NCI-H187 treated with DMSO at 0.1 percent for 48 hours (cell line): ENCODE results near the gene MYO3A.
"Not testable (repeated sequence)": the region's sequence is repeated elsewhere in the genome, so short reads cannot be mapped to it uniquely, and the experiment has no call there.

Experiments used
- DNase-seq: peaks from one replicate; lab custom pipeline; 2025; lab: John Stamatoyannopoulos, UW

MYO3A gene

DNA sequence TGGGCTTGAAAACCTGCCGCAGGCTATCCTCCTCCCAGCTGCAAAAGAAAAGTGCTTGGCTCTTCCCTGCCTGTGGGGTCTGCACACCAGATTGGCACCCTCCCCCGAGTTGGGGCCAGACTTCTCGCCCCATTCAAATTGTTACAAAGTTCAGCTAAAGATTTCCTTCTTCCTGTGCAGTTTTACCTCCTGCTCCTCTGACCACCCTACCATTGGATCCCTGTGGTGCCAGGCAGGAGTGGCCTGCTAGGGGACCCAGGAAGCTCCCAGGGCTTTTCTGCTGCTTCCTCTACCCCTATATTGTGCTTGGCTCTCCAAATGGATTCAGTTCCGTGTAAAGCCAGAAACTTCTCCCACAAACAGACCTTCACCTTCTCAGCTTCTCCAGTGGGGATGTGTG, 147.4 kb downstream of the MYO3A start:
- DNase-seq: no peak

DNA sequence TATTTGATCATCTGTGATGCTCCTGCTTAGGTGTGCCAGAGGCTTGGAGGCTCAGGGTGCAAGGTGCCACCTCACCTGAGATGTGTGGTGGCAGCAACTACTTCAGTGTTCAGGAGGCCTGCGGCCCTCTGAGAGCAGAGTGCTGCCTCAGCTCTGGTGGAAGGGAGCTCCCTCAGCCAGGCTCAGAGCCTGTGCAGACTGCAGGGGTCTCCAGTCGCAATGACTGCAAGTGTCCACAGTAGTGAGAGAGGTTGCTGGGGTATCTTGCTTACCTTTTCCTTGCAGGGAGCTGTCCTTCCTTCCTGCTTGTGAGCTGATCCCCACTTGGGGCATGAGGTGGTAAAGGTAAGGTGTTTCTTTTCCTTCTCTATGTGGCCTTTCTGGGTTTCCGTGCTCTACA, 151.5 kb downstream of the MYO3A start:
- DNase-seq: no peak

DNA sequence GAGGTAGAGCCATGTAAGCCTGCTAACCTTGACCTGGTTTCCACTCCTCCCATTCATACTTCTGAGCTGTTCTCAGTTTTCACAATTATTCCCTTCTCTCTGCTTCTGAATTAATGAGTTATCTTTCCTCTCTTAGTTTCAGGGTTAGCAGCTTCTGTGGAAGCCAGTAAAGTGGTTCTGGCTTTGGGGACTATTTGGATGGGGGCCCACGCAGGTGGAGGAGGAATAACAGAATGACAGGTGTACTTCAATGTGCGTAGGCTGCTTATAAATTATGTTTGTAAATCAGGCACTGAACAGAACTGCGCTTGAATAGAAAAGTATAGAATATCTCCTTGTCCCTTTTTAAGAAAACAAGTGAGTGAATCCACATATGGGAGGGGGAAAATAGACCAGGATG, 153.6 kb downstream of the MYO3A start:
- DNase-seq: no peak

DNA sequence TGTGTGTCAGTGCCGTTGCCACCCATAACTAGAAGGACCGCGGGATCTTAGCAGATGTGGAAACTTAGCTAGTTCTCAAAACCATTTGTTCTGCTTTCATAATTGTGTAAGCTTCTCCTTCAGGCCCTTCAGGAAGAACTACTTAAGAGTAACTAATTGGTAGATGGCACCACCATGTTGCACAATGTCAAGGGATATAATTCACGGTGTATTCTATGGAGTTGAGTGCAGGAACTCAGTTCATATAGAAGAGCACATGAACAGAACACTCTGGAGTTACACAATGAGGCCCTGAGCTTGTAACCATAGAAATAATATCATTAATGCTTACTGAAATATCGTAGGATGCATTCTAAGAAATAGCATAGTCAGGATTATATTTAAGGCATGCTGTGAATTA, 156.0 kb downstream of the MYO3A start:
- DNase-seq: no peak

DNA sequence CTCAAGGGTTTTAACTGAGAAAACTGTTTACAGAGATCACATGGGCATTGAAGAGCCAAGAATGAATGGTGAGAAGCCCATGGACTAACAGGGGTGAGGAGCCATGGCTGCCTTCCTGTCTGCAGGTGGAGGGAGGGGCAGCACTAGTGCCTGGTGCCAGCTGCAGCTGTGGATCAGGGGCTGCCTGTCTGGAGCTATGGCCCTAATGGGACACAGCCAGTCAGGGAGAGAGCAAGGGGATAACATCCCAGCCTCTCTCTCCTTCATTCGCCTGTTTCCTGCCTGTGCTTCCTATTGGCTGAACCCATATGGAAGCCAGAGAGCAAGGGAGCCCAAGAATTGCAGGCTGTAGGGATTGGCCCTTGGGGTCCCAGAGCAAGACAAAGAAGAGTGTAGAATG, 156.7 kb downstream of the MYO3A start:
- no peak for DNase-seq

DNA sequence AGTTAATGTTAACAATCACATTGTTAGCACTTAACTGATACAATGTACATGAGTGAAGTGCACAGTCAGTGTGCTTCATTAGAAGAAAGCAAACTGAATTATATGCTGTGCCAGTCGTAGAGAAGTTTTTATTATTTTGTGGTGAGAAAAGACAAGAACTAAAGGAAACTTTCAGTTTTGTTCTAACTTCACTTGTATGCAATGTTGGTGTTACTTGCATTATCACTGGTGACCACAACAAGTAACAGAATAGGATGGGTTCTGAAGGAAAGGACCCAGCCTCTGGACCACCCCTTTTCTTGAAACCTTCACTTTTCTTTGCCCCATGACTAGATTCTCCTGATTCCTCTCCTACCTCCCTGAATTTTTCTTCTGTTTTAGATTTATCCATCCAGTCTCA, 159.2 kb downstream of the MYO3A start:
- DNase-seq: no peak

DNA sequence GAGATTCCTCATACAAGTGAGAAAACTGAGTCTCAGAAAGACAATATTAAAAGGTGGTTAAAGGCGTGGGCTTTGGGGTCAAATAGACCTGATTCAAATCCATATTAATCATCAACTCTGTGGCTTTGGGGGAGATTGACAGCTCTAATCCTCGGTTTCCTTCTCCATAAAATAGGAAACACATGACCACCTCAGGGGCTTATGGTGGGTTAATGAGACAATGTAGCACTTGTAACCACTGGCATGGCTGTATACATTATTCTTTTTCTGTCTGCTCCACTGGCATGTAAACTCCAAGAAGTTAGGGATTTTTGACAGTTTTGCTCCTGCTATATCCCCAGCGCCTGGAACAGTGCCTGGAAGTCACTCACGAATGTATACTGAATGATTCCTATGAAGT, 161.8 kb downstream of the MYO3A start:
- no peak for DNase-seq

DNA sequence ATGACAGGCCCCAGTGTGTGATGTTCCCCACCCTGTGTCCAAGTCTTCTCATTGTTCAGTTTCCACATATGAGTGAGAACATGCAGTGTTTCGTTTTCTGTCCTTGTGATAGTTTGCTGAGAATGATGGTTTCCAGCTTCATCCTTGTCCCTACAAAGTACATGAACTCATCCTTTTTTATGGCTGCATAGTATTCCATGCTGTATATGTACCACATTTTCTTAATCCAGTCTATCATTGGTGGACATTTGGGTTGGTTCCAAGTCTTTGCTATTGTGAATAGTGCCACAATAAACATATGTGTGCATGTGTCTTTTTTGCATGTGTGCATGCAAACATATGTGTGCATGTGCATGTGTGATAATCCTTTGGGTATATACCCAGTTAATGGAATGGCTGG, 163.5 kb downstream of the MYO3A start:
- not testable (repeated sequence) for DNase-seq

DNA sequence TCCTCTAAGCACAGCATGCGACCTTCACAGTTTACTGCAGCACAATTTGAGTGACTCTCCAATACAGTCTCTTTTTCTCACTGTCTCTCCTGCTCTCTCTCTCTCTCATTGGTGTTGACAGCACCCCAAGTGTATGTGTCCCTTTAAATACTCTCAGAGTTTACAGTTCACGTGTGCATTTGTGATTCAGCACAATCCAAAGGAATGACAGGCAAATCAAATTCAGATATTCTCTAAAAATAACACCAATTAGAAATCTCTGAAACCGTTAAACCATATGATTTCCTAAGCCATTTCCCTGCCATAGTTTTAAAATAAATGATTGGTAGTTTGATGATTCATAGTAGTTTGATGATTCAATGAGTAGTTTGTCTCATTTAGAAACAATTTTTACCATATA, 178.5 kb downstream of the MYO3A start:
- DNase-seq: no peak

DNA sequence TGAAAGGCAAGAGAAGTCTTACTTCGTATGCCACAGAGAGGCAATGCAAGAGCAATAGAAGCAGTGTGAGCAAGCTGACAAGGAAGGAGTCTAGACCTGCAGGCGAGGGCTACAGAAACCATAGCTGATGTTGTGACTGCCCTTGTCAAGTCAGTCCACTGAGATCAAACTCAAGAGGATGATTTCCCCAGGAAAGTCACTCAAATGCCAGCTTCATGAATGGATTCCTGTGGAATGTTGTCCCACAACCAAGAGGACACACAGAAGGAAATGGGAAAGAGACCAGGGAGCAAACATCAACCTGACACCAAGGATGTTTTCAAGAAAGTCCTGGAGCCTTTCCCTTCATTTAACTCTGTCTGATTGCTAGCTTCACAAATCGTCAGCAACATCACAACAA, 204.6 kb downstream of the MYO3A start:
- no peak for DNase-seq

DNA sequence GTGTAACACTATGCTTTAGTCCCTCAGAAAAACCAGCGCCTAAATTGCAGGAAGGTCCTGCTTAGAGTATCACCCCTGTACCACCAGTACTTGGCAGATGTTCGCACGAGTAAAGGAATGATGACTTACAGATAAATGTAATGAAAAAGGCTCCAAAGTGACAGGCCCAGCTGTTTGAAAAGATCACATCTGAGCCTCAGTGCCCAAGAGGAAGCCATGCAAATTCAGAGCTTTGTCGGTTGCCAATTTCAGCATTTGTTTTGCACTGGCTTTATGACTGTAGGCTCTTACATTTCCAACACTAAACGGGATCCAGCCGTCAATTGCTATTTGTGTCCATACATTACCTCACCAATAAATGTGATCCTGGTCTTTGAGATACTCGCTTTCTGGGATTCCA, 222.0 kb downstream of the MYO3A start:
- no peak for DNase-seq

DNA sequence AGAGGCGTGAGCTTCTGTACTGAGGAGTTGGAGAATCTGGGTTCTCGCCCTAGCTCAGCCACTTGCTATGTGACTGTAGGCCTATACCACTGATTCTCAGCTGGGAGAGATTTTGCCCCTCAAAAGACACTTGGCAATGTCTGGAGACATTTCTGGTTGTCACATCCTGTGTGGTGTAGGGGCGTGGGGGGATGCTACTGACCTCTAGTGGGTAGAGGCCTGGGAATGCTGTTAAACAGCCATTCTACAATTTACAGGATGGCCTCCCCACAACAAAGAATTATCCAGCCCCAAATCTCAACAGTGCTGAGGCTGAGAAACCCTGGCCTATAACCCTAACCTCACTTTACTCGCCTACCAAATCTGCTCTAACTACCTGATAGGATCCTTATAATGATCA, 223.7 kb downstream of the MYO3A start:
- DNase-seq: no peak

DNA sequence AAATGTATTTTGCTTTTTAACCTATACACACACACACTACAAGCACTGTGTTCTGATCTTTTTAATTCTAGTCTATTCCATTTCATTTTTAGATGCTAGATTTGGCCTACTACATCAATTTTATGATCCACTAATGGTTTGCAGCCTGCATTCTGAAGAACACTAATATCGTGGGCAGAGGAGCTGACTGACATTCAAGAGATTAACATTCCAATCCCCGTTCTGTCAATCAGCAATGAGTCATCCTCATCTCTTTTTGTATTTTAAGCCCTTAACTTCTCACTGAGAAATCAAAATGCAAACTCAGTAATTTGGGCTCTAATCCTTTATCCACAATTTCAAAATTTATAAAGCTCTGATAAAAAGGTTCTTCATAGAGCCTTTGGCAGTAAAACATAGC, 235.4 kb downstream of the MYO3A start:
- no peak for DNase-seq

DNA sequence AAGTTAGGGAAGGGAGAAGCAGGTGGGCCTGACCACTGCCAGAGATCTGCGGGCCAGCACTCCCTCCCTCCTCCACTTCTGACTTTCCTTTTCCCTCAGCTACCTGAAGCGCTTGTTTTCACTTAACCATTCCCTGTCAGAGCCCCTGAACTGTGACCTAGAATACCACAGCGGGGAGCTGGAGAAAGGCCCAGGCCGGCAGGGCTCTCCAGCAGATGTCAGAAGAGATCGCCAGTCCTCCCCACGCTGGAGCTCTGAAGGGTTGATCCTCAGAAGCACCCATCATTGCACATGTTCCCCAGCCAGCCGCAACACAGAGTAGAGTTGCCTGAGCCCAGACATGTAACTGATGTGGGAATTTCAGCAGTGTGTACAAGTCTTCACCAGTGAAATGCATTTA, 238.1 kb downstream of the MYO3A start:
- no peak for DNase-seq

DNA sequence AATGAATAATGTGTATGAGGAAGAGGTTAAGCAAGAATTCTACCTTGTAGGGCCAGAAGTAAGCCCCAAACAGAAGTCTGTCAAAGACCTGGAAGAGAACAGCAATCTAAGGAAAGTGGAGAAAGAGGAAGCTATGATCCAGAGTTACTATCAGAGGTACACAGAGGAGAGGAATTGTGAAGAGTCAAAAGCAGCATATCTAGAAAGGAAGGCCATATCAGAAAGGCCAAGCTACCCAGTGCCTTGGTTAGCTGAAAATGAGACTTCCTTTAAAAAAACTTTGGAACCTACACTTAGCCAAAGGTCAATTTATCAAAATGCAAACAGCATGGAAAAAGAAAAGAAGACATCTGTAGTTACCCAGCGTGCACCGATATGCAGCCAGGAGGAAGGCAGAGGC, 239.8 kb downstream of the MYO3A start:
- no peak for DNase-seq

DNA sequence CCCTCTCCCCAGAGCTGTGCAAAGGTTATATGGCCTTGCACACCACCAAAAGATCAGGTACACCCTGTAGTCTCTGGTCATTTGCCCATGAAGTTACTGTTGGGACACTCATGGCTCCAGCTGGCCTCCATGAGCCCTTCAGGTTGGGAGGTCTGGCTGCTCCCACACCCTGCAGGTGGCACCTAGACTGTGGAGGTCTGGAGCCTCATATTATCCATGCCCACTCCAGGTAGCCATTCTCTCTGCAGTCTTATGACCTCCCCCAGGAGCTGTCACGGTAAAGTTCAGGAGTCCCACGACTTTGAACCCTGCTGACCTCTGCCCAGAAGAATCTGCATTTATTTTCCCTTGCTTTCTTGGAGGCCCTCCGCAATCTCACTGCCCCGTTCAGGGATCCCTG, 243.3 kb downstream of the MYO3A start:
- no peak for DNase-seq

DNA sequence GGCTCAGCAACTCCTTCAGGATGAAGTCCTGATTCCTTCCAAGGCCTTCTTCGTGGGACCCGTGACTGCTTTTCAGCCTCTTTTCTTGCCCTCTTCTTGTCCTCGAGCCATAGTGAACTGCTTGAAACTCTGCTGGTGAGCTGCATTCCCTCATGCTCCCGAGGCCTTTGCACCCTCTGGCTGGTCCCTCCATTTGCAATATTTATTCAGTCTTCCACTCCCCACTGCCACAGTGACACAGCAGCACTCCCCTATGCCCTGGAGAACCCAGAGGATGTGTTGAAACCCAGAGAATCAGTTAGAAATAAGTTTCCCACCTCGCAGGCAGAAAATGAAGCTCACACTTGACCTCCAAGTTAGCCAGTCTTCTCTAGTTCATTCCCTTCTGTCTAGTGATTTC, 260.2 kb downstream of the MYO3A start:
- no peak for DNase-seq

DNA sequence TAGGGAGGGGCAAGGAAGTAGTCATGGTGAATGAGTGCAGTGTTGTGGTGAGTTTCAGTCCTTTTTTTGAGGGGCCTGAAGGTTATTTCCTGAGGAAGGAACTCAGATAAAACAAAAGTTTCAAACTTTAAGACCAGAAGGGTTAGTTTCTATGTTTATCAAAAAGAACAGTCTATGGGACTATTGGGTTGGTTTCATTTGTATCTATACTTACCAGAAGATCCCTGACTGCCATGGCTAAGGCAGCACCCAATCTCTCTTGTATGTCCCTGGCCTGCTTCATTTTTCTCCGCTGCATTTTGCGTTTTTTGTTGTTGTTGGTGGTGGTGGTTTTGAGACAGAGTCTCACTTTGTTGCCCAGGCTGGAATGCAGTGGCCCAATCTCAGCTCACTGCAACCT, 263.2 kb downstream of the MYO3A start:
- no peak for DNase-seq

DNA sequence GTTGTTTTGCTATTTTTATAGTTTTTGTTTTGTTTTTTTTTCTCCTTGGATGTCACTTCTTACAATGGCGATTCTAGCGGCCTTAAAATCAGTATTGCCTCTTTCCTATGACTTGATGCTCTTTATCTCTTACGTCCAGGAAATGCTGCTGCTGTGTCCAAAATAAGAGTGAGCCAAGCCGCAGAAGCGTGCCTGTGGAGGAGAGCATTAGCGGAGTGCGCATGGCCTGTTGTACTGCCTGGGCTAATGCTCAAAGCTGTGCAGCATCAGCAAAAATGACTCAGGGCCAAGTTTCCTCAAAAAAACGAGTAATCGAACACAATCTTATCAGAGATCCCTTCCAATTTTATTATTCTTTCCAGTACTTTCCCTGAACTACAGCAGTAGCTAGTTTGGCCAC, 264.1 kb downstream of the MYO3A start:
- no peak for DNase-seq

DNA sequence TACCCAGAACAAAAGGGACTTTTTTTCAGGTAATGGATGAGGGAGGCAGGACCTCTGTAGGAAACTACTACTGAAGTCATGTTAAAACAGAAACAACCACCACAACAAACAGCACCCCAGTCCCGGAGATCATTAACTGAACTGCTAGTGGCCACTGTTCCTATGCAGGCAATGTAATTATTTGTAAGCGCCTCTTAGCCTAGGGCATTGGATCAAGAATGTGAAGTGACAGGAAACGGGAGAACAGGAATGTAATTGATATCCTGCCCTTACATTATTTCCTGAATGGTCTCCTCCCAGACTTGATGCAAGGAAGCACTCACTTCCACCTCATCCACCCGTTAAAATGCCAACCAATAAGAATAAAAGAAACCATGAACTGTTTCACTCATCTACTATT, 265.8 kb downstream of the MYO3A start:
- no peak for DNase-seq

DNA sequence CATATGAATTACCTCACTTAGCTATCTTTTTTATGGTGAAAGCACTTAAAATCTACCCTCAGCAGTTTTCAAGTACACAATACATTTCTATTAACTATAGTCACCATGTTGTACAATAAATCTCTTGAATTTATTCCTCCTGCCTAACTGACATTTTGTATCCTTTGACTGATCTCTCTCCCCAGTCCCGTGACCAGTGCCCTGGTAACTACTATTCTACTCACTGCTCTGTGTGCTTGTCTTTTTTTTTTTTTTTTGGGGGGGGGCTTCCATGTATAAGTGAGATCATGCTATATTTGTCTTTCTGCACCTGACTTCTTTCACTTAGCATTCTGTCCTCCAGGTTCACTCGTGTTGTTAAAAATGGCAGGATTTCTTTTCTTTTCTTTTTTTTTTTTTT, 271.2 kb downstream of the MYO3A start:
- no peak for DNase-seq

DNA sequence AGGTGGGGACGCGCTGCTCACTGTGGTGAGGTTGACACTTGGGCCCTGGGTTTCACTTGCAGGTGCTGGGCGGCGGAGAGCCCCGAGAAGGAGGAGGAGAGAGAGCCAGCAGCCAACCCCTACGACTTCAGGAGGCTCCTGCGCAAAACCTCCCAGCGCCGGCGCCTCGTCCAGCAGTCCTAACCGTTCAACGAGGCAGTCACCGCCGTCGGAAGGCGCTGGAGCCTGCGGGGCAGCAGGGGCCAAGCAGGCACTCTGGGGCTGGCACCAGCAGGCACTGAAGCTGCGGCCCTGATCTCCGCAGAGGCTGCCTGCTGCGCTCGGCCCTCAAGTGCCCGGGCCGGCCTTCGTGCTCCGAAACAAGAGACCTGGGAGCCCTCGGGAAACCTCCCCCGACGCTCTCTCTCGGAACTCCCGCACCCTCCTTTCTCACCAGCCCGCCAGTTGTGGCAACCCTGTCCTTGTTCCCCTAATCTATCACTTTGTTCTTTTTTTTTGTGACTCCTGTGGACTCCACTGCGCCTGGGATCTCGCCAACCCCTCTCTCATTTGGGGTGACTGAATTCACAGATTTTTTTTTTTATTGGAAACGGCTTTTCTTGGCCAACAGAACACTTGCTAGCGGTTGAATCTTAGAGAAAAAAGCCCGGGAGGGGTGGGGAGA, 277.9 kb downstream of the MYO3A start:
- DNase-seq: no peak

DNA sequence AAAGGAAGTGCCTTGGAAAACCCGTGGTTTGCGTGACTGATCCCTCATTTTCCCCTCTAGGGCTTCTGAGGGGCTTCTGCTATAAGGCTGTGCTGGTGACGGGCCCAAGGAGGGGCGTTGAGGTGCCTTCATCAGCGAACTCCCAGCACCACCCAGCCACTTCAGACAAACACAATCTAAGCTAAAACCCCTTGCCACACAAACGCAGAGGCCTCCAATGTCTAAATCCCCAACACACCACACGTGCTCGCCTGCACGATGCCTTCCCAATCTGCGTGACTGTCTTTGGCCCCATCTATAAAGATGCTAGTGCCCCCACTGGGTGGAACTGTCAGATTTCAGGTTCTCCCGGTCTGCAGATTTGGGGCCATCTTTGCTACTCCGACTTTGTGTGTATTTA, 278.5 kb downstream of the MYO3A start:
- no peak for DNase-seq

DNA sequence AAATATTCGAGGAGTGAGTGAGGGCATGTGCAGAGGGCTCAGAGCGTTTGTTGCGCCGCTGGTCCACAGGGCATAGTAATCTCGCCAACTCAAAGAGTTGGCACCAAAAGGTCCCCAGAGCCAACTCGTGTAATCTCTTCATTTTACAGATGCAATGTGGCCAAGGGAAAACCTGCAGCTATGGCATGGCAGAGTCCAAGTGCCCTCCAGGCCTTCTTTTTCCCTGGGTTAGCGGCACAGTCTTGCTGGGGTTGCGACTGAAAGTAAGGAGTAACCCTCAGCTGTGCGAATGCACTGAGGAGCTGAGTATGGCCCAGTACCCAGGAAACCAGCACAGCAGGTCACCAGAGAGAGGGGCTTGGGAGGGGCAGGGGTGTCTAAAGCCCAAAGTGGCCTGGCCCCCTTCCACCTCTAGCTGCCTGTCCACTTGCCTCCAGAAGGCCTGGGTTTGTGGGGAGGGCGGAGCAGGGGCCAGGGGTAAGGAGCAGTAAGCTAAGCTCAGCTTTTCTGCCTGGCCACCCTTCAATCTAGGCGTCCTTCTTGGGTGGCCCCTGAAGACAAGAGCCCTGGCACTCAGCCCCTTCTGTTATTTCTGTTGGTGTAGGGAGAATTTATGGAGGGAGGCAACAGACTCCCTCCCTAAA, 279.2 kb downstream of the MYO3A start:
- DNase-seq: no peak
